Measurements from ENCODE around the gene AARSD1.
"Not testable (repeated sequence)": the region's sequence is repeated elsewhere in the genome, so short reads cannot be mapped to it uniquely, and the experiment has no call there.

DNA sequence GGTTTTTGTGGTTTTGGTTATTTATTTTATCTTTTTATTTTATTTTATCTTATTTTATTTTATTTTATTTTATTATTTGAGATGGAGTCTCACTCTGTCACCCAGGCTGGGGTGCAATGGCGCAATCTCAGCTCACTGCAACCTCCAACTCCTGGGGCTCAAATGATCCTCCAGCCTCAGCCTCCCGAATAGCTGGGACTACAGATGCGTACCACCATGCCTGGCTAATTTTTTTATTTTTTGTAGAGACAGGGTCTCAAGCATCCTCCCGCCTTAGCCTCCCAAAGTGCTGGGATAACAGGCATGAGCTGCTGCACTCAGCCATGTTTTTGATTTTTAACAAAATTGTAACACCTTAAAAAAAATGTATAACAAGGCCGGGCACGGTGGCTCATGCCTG is 49.0 kb downstream of the AARSD1 start:
- not testable (repeated sequence) for TF ChIP-seq NFRKB (IDR thresholded peaks at IDR 0.05); FOXM1 (IDR thresholded peaks at IDR 0.05; ENCODE audit: borderline replicate concordance); ELF4 (IDR thresholded peaks at IDR 0.05); ARNT (IDR thresholded peaks at IDR 0.05); HDGF (IDR thresholded peaks at IDR 0.05; ENCODE audit: borderline replicate concordance); SP1 (IDR thresholded peaks at IDR 0.05); SUZ12 (IDR thresholded peaks at IDR 0.05)
